ENCODE data around the gene PDE12.

GRCh38 chr3:57546616-57547015 is 9.5 kb upstream of the PDE12 start:
- TF ChIP-seq POLR2AphosphoS5 (IDR thresholded peaks at IDR 0.05; ENCODE audit: borderline replicate concordance, low read depth, low read length) (no peak), EZH2 (IDR thresholded peaks at IDR 0.05) (no peak), FOXP2 (optimal IDR thresholded peaks at IDR 0.05; ENCODE audit: control extremely low read depth, extremely low read length, insufficient read depth) (no peak)

Measured in SK-N-MC (cell line).